HepG2 (cell line): ENCODE results near the gene NAT9. TPM values are rescaled to one million over a fixed set of nuclear protein-coding genes. Genes with fewer than 3 reads are reported as not detected.

ENCODE experiments used
- NFIB ChIP-seq: sonication (generic); formaldehyde crosslinking; IDR thresholded peaks from 2 replicates; pipeline ENCODE4 v1.9.0; 2021; ENCODE audit warnings: missing genetic modification reagents, mild to moderate bottlenecking, borderline replicate concordance
- NR2F6 ChIP-seq, 2 experiments: IDR thresholded peaks; 2 replicates each; pipeline ENCODE4 v1.6.1; 2016; ENCODE audit warnings: antibody characterized with exemption in 1 of 2, mild to moderate bottlenecking in 1 of 2
- SPEN ChIP-seq: sonication (generic); formaldehyde crosslinking; IDR thresholded peaks from 2 replicates; pipeline ENCODE4 v1.5.1; 2020; ENCODE audit warnings: low read depth, mild to moderate bottlenecking, missing genetic modification reagents
- TMF1 ChIP-seq: sonication (generic); formaldehyde crosslinking; IDR thresholded peaks from 2 replicates; pipeline ENCODE4 v1.8.1; 2022; ENCODE audit warnings: low read depth, missing genetic modification reagents
- U2AF2 ChIP-seq: fragments of 200-400 bp; formaldehyde crosslinking; IDR thresholded peaks from 2 replicates; pipeline ENCODE4 v1.6.1; 2017; ENCODE audit warnings: low read depth, mild to moderate bottlenecking, low read length
- ZNF44 ChIP-seq: sonication (generic); formaldehyde crosslinking; IDR thresholded peaks from 2 replicates; pipeline ENCODE4 v1.5.1; 2020; ENCODE audit warnings: mild to moderate bottlenecking, missing genetic modification reagents
- ZNF777 ChIP-seq: sonication (generic); formaldehyde crosslinking; IDR thresholded peaks from 2 replicates; pipeline ENCODE4 v1.4.0; 2020; ENCODE audit warnings: missing genetic modification reagents
- ZSCAN12 ChIP-seq: sonication (generic); formaldehyde crosslinking; IDR thresholded peaks from 2 replicates; pipeline ENCODE4 v1.9.0; 2021; ENCODE audit warnings: mild to moderate bottlenecking, missing genetic modification reagents
- polyA plus RNA-seq, 8 experiments: library from polyadenylated mRNA; depleted of rRNA in 3 of 8; stranded (reverse) in 7 of 8; unstranded in 1 of 8; fragments of >200 nt; fragmentation: Illumina TruSeq in 4 of 8; extraction: Trizol in 4 of 8; gene quantifications; 2 replicates each; pipeline versions ENCODE4 v1.2.1 to v1.2.3, GENCODE V29; 2011 to 2016; ENCODE audit warnings: low read depth in 4 of 8, missing spikeins in 1 of 8, mixed read lengths in 1 of 8; ENCODE audit not compliant: insufficient read depth in 1 of 8
- total RNA-seq, 5 experiments: library from RNA; depleted of rRNA; stranded (reverse); fragments of >200 nt; fragmentation: Illumina TruSeq; extraction: Trizol; gene quantifications; 2 replicates each; pipeline ENCODE4 v1.2.3, GENCODE V29; 2016; ENCODE audit warnings: low read depth in 1 of 5
- TF ChIP-seq, protein P1 (sequence below): sonication (generic); formaldehyde crosslinking; IDR thresholded peaks from 2 replicates; pipeline ENCODE4 v1.8.1; 2022; ENCODE audit warnings: mild to moderate bottlenecking, missing genetic modification reagents
- TF ChIP-seq, protein P2 (sequence below): sonication (generic); formaldehyde crosslinking; IDR thresholded peaks from 2 replicates; pipeline ENCODE4 v1.4.0; 2020; ENCODE audit warnings: low read depth, mild to moderate bottlenecking, missing genetic modification reagents
- TF ChIP-seq, protein P3 (sequence below): sonication (generic); formaldehyde crosslinking; IDR thresholded peaks from 2 replicates; pipeline ENCODE4 v1.4.0; 2020; ENCODE audit warnings: missing genetic modification reagents, mild to moderate bottlenecking, borderline replicate concordance
- TF ChIP-seq, protein P4 (sequence below): sonication (generic); formaldehyde crosslinking; IDR thresholded peaks from 2 replicates; pipeline ENCODE4 v1.5.1; 2020; ENCODE audit warnings: mild to moderate bottlenecking, missing genetic modification reagents
- TF ChIP-seq, protein P5 (sequence below): IDR thresholded peaks from 2 replicates; pipeline ENCODE4 v1.6.1; 2016; ENCODE audit warnings: missing compliant biosample characterization, missing genetic modification reagents, borderline replicate concordance
- TF ChIP-seq, protein P6 (sequence below): IDR thresholded peaks from 2 replicates; pipeline ENCODE4 v1.6.1; 2016
- TF ChIP-seq, protein P7 (sequence below): sonication (generic); formaldehyde crosslinking; IDR thresholded peaks from 2 replicates; pipeline ENCODE4 v1.5.0; 2020; ENCODE audit warnings: missing genetic modification reagents, mild to moderate bottlenecking, borderline replicate concordance

Gene NAT9
- total and polyA plus RNA-seq, 2 of the 13 experiments (the other 11 are each of a cell fraction or from before 2014, with no cell fraction given), result 39.7 to 44.2 TPM

DNA sequence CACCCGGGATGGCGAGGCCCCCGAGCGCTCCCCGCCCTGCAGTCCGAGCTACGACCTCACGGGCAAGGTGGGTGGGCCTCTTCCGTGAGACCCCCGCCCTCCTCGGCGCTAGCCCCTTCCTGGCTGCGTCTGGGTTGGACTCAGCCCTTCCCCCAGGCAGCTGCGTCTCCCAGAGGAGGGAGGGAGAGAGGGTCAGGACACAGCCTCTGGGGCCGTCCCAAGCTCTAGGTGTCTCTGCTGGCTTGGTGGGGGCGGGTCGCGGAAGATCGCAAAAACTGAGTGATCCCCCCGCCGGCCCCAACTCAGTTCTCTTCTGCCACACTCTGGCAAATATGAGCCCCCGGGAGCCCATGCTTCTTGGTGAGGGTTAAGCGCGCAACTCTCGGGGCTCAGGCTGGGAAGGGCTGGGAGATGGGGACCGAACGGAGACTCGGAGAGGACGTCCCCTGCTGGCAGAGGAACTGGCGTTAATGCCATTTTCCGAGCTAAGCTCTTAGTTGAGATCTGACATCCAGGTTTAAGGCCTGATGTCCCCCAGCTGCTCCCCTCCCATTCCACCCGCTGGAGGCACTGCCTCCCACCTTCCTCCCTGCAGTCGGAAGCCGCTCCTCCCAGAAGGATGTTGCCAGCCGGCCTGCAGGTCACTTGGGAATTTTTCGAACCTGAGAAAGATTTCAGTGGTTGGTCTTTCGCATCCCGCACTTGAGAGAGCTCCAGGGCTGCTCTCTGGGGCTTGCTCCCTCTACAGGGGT, 38.7 kb downstream of the NAT9 start (continued):
- TF ChIP-seq ZSCAN12 (no peak), NR2F6 (IDR thresholded peaks at IDR 0.05) (no peak), NR2F6 (CRISPR knock-in tag; IDR thresholded peaks at IDR 0.05) (no peak), TMF1 (no peak), NFIB (no peak), ZNF44 (CRISPR knock-in tag) (no peak), ZNF777 (peak; percentile 89; the same call in 1 of the 2 replicates), SPEN (CRISPR knock-in tag) (peak; percentile 41; the same call in 1 of the 2 replicates), U2AF2 (no peak)
- TF ChIP-seq, protein P1, sequence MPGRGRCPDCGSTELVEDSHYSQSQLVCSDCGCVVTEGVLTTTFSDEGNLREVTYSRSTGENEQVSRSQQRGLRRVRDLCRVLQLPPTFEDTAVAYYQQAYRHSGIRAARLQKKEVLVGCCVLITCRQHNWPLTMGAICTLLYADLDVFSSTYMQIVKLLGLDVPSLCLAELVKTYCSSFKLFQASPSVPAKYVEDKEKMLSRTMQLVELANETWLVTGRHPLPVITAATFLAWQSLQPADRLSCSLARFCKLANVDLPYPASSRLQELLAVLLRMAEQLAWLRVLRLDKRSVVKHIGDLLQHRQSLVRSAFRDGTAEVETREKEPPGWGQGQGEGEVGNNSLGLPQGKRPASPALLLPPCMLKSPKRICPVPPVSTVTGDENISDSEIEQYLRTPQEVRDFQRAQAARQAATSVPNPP (CRISPR knock-in tag), result no peak
- TF ChIP-seq, protein P2, sequence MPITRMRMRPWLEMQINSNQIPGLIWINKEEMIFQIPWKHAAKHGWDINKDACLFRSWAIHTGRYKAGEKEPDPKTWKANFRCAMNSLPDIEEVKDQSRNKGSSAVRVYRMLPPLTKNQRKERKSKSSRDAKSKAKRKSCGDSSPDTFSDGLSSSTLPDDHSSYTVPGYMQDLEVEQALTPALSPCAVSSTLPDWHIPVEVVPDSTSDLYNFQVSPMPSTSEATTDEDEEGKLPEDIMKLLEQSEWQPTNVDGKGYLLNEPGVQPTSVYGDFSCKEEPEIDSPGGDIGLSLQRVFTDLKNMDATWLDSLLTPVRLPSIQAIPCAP (CRISPR knock-in tag), result no peak; the same call in 1 of the 2 replicates
- TF ChIP-seq, protein P3, sequence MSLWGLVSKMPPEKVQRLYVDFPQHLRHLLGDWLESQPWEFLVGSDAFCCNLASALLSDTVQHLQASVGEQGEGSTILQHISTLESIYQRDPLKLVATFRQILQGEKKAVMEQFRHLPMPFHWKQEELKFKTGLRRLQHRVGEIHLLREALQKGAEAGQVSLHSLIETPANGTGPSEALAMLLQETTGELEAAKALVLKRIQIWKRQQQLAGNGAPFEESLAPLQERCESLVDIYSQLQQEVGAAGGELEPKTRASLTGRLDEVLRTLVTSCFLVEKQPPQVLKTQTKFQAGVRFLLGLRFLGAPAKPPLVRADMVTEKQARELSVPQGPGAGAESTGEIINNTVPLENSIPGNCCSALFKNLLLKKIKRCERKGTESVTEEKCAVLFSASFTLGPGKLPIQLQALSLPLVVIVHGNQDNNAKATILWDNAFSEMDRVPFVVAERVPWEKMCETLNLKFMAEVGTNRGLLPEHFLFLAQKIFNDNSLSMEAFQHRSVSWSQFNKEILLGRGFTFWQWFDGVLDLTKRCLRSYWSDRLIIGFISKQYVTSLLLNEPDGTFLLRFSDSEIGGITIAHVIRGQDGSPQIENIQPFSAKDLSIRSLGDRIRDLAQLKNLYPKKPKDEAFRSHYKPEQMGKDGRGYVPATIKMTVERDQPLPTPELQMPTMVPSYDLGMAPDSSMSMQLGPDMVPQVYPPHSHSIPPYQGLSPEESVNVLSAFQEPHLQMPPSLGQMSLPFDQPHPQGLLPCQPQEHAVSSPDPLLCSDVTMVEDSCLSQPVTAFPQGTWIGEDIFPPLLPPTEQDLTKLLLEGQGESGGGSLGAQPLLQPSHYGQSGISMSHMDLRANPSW (CRISPR knock-in tag), result no peak
- TF ChIP-seq, protein P4, sequence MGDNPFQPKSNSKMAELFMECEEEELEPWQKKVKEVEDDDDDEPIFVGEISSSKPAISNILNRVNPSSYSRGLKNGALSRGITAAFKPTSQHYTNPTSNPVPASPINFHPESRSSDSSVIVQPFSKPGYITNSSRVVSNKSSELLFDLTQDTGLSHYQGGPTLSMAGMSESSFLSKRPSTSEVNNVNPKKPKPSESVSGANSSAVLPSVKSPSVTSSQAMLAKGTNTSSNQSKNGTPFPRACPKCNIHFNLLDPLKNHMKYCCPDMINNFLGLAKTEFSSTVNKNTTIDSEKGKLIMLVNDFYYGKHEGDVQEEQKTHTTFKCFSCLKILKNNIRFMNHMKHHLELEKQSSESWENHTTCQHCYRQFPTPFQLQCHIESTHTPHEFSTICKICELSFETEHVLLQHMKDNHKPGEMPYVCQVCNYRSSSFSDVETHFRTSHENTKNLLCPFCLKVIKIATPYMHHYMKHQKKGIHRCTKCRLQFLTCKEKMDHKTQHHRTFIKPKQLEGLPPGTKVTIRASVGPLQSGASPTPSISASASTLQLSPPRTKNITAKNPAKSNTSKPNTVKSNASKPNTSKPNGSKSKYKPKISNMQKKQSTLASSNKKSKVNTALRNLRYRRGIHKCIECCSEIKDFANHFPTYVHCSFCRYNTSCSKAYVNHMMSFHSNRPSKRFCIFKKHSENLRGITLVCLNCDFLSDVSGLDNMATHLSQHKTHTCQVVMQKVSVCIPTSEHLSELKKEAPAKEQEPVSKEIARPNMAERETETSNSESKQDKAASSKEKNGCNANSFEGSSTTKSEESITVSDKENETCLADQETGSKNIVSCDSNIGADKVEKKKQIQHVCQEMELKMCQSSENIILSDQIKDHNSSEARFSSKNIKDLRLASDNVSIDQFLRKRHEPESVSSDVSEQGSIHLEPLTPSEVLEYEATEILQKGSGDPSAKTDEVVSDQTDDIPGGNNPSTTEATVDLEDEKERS (CRISPR knock-in tag), result peak; percentile 47; the same call in 1 of the 2 replicates
- TF ChIP-seq, protein P5, sequence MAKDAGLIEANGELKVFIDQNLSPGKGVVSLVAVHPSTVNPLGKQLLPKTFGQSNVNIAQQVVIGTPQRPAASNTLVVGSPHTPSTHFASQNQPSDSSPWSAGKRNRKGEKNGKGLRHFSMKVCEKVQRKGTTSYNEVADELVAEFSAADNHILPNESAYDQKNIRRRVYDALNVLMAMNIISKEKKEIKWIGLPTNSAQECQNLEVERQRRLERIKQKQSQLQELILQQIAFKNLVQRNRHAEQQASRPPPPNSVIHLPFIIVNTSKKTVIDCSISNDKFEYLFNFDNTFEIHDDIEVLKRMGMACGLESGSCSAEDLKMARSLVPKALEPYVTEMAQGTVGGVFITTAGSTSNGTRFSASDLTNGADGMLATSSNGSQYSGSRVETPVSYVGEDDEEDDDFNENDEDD (CRISPR knock-in tag), result no peak; the same call in 1 of the 2 replicates
- TF ChIP-seq, protein P6, sequence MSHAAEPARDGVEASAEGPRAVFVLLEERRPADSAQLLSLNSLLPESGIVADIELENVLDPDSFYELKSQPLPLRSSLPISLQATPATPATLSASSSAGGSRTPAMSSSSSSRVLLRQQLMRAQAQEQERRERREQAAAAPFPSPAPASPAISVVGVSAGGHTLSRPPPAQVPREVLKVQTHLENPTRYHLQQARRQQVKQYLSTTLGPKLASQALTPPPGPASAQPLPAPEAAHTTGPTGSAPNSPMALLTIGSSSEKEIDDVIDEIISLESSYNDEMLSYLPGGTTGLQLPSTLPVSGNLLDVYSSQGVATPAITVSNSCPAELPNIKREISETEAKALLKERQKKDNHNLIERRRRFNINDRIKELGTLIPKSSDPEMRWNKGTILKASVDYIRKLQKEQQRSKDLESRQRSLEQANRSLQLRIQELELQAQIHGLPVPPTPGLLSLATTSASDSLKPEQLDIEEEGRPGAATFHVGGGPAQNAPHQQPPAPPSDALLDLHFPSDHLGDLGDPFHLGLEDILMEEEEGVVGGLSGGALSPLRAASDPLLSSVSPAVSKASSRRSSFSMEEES, result no peak
- TF ChIP-seq, protein P7, sequence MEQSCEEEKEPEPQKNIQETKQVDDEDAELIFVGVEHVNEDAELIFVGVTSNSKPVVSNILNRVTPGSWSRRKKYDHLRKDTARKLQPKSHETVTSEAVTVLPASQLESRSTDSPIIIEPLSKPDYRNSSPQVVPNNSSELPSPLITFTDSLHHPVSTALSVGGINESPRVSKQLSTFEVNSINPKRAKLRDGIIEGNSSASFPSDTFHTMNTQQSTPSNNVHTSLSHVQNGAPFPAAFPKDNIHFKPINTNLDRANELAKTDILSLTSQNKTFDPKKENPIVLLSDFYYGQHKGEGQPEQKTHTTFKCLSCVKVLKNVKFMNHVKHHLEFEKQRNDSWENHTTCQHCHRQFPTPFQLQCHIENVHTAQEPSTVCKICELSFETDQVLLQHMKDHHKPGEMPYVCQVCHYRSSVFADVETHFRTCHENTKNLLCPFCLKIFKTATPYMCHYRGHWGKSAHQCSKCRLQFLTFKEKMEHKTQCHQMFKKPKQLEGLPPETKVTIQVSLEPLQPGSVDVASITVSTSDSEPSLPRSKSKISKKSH (CRISPR knock-in tag), result peak; percentile 10; the same call in 1 of the 2 replicates
